Ishikawa (cell line): ENCODE measurements around the gene SH3RF3.

Experiments
- CEBPB ChIP-seq: IDR thresholded peaks from 2 replicates; pipeline ENCODE4 v1.6.1; 2012
- CREB1 ChIP-seq: IDR thresholded peaks from 2 replicates; pipeline ENCODE4 v1.6.1; 2012; ENCODE audit warnings: low read depth
- EGR1 ChIP-seq: IDR thresholded peaks from 2 replicates; pipeline ENCODE4 v1.6.1; 2012
- EP300 ChIP-seq: IDR thresholded peaks from 2 replicates; pipeline ENCODE4 v1.6.1; 2012; ENCODE audit warnings: borderline replicate concordance
- FOXM1 ChIP-seq: IDR thresholded peaks from 2 replicates; pipeline ENCODE4 v1.6.1; 2012; ENCODE audit warnings: low read depth, borderline replicate concordance
- NFIC ChIP-seq: IDR thresholded peaks from 2 replicates; pipeline ENCODE4 v1.6.1; 2012
- RAD21 ChIP-seq: IDR thresholded peaks from 2 replicates; pipeline ENCODE4 v1.6.1; 2012; ENCODE audit warnings: low read depth
- REST ChIP-seq: IDR thresholded peaks from 2 replicates; pipeline ENCODE4 v1.6.1; 2012; ENCODE audit warnings: low read depth, mild to moderate bottlenecking
- TAF1 ChIP-seq: IDR thresholded peaks from 2 replicates; pipeline ENCODE4 v1.6.1; 2012; ENCODE audit warnings: low read depth, mild to moderate bottlenecking
- TCF12 ChIP-seq: IDR thresholded peaks from 2 replicates; pipeline ENCODE4 v1.6.1; 2012; ENCODE audit warnings: low read depth
- TEAD4 ChIP-seq: IDR thresholded peaks from 2 replicates; pipeline ENCODE4 v1.6.1; 2012
- USF1 ChIP-seq: IDR thresholded peaks from 2 replicates; pipeline ENCODE4 v1.6.1; 2012
- YY1 ChIP-seq: IDR thresholded peaks from 2 replicates; pipeline ENCODE4 v1.6.1; 2012; ENCODE audit warnings: low read depth
- ZBTB7A ChIP-seq: IDR thresholded peaks from 2 replicates; pipeline ENCODE4 v1.6.1; 2012; ENCODE audit warnings: low read depth
- TF ChIP-seq, protein P1 (sequence below): IDR thresholded peaks from 2 replicates; pipeline ENCODE4 v1.6.1; 2012

SH3RF3 gene

DNA sequence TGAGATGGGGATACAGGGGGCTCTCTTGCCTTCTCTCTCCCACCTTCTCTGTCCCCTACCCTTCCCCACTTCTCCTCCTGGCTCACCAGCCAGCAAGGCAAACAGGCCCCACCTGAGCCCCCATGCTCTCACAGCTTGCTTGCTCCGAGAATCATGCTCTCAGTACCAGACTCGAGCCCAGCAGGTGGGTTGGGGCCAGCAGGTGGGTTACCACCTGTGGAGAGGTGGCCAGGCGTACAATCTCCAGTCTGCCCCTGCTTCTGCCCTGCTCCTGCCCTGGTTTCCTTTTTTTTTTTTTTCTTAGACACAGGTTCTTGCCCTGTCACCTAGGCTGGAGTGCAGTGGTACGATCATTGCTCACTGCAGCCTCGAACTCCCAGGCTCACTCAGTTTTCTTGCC, 214.5 kb downstream of the SH3RF3 start:
- TF ChIP-seq CREB1 = no peak
- TF ChIP-seq, protein P1, sequence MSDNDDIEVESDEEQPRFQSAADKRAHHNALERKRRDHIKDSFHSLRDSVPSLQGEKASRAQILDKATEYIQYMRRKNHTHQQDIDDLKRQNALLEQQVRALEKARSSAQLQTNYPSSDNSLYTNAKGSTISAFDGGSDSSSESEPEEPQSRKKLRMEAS = no peak
- TF ChIP-seq TEAD4 = no peak
- no peak for TF ChIP-seq NFIC
- TF ChIP-seq USF1 = no peak
- TF ChIP-seq ZBTB7A = no peak
- TF ChIP-seq EP300 = no peak
- no peak for TF ChIP-seq YY1
- no peak for TF ChIP-seq FOXM1

- TF ChIP-seq YY1 = no peak
Measured at GRCh38 chr2:109344270-109344805, 215.3 kb downstream of the SH3RF3 start.

DNA sequence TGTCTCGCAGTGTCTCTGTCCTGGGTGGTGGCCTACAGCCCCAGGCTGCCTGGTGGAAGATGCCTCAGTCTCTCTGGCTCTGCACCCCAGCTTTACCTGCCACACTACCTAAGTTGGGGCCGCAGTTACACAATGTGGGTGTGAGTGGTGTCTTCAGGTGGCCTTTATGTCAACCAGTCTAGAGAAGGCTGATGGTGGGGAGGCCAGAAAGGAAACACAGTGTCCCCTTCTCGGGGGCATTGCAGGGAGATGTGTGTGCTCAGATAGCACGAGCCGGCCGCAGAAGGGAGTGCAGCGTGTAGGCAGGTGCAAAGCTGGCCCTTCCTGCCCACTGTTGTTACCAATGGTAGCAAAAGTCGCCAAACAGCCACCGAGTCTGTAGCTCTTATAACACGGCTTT, 216.1 kb downstream of the SH3RF3 start:
- no peak for TF ChIP-seq EP300
- no peak for TF ChIP-seq ZBTB7A
- no peak for TF ChIP-seq TAF1
- TF ChIP-seq TEAD4 = no peak
- no peak for TF ChIP-seq YY1
- TF ChIP-seq REST = no peak
- no peak for TF ChIP-seq CREB1

DNA sequence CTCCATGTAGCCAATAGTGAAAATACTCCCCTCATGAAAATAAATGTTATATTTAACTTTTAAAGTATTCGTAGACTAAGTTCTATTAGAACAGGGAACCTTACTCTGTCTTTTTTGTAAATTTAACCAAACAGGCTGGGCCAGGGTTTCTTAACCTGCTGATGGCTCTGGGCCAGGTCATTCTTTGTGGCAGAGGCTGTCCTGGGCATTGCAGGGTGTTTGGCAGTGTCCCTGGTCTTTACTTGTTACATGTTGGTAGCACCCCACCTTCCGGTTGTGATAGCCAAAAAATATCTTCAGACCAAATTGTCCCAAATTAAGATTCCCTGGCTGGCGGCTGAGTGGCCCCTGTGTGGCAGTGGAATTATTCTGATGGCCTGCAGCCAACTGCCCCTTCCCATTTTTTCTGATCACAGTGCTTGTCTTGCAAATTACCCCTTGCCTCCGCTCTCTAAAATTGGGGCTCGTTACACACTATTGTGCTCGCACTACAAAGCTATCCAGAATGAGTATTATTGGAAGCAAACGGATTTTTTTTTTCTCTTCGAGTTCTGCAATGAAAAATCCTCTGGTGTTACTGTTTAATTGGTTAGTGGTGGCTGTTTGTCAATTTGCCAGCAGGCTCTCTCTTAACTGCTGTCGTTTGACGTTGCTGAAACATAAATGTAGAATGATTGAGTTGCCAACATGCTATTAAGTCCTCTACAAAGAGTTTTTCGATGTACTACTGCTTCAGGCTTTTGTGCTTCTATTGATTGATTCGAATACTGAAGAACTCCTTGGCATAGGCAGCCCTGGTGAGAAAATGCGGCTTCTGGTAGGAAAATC, 216.9 kb downstream of the SH3RF3 start:
- TF ChIP-seq TCF12 = no peak
- TF ChIP-seq EGR1 = no peak
- TF ChIP-seq REST = no peak
- TF ChIP-seq RAD21 = no peak
- TF ChIP-seq, protein P1 = no peak
- TF ChIP-seq EP300 = no peak
- no peak for TF ChIP-seq TAF1

DNA sequence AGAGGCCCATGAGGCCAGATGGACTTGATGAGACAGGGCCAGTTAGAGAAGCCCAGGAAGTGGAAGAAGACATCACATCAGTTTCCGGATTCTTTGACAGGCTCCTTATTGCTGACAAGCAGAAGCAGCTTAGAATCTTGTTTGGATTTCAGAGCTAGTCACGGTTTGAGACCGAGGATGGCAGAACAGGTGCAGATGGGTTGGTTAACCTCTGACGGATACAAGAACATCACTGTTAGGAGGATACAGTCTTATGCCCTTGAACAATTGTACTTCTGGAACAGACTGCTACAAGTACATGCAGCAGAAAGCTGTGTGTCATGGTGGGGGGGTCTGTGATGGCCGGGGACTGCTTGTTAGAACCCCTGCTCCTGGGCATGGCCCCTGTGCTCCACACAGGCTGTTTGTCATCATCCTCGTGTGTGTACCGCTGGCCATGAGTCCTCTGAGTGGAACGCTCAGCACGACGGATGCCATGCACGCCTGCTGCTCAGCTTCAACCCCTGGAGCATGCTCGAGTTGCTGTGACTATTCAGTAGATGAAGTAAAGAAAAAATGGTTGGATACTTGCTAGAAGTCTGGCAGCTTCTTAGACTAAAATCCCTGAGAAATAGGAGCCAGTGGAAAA, 217.7 kb downstream of the SH3RF3 start:
- TF ChIP-seq REST (no peak), NFIC (no peak), YY1 (no peak), RAD21 (no peak), EGR1 (no peak), CREB1 (no peak), USF1 (no peak), FOXM1 (no peak), EP300 (no peak), TAF1 (no peak), TCF12 (no peak), CEBPB (no peak), ZBTB7A (no peak), TEAD4 (no peak)
